HG02588 (cell line): Measurements from ENCODE around the gene DOCK10.

Experiments used
- ATAC-seq: cut with Tn5 transposase; IDR thresholded peaks from one replicate; pipeline ENCODE4 v1.9.1; 2021; ENCODE audit warnings: mild to moderate bottlenecking, moderate library complexity; ENCODE audit not compliant: unreplicated experiment

Gene DOCK10

GRCh38 chr2:224846686-224847085 lies 195.6 kb downstream of the DOCK10 start:
- ATAC-seq = no peak

- ATAC-seq = no peak
Measured at GRCh38 chr2:224846161-224846560, 196.1 kb downstream of the DOCK10 start.

GRCh38 chr2:224843141-224843540 lies 199.1 kb downstream of the DOCK10 start:
- no peak for ATAC-seq

- no peak for ATAC-seq
Measured at GRCh38 chr2:224841910-224842309, 200.4 kb downstream of the DOCK10 start.

DNA sequence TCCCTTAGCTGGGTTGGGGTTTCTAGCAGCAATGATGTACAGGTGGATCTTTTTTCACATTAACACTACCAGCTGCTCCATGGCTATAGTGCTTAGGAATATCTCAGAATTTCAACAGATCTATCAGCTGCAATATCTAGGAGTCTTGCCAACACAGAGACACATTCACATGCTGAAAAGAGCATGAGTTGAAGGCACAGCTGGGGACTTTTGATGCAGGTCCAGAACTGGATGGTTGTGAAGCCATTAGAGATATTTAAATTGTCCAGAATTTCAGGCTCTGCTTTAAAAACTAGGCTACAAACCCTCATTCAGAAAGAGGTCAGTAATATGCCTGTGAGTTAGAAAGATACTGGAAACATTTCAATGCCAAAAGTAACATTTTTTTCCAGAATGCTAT lies 203.9 kb downstream of the DOCK10 start:
- ATAC-seq = no peak

DNA sequence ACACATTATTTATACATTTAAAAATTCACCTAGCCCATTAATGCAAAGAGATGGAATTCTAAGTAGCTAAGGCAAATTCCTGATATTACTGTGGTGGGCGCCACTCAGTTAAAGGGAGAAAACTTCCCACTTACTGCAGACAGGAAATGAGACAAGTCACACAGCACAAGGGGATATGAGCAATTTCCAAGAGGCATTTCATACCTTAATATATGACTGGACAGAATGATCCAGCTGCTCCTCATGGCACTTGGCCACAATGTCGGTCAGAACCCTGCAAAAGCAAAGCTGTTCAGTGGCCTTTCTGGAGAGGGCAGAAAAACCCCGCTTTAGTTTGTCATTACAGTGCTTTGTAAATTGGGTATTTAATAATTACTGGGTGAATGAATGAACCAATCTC lies 204.7 kb downstream of the DOCK10 start:
- no peak for ATAC-seq

- no peak for ATAC-seq
Measured at GRCh38 chr2:224837066-224837465, 205.2 kb downstream of the DOCK10 start.

DNA sequence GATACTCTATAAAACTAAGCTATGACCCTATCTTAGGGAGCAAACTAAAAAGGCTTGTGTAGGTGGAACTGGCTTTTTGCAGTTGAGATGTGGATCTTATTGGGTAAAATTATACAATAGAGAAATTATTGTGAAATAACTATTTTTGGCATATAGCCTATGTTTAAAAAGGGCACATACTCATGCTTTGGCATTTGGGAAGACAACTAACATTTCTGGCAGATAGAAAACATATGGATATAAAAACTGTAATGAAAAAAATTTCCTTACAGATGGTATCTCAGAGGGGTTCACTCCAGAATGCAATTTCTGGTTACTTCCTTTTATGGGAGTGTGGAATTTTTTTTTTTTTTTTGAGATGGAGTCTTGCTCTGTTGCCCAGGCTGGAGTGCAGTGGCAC lies 206.0 kb downstream of the DOCK10 start:
- ATAC-seq = no peak

DNA sequence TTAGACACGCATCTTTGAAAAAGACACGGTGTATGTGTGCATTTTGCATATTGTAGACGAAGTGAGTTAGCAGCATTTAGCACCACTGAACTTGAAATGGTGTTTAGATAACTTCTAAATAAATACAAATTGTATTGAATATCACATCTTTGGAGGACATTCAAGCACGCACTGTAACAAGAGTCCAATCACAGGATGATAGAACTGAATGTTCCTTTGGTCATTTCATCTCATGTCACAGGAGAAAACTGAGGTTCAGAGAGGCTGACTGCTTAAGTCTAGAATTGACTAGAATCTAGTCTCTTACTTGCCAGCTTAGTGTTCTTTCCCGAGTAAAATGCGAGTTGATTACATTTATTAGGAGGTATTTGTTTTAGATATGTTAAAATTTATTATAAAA lies 206.9 kb downstream of the DOCK10 start:
- ATAC-seq = no peak

- ATAC-seq = no peak
Measured at GRCh38 chr2:224833986-224834385, 208.3 kb downstream of the DOCK10 start.

GRCh38 chr2:224832207-224832606 lies 210.1 kb downstream of the DOCK10 start:
- ATAC-seq = no peak

DNA sequence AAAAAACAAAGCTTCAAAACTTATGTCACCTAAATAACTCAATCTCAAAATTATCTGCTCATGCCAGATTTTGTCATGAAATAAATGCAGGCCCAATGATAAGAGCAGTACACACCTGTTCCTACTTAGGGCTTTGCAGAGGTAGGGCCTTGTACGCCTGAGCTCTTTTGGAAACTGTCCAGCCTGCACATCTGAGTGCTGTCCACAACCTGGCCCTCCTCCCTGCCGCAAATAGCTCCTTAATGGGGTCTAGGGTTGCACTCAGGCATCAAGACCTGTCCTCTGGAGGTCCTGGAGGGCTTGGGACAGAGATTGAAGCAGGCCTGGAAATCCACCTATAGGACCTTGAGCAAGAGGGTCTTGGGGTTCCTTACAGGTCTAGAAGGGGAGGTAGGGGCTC lies 210.7 kb downstream of the DOCK10 start:
- no peak for ATAC-seq

- no peak for ATAC-seq
Measured at GRCh38 chr2:224820283-224820991, 221.8 kb downstream of the DOCK10 start.

GRCh38 chr2:224819075-224819474 lies 223.2 kb downstream of the DOCK10 start:
- ATAC-seq = no peak

GRCh38 chr2:224817676-224818075 lies 224.6 kb downstream of the DOCK10 start:
- ATAC-seq = no peak

- ATAC-seq = no peak
Measured at GRCh38 chr2:224816816-224817215, 225.5 kb downstream of the DOCK10 start.

GRCh38 chr2:224813578-224813977 lies 228.7 kb downstream of the DOCK10 start:
- ATAC-seq = no peak

GRCh38 chr2:224807153-224807964 lies 234.9 kb downstream of the DOCK10 start:
- no peak for ATAC-seq

DNA sequence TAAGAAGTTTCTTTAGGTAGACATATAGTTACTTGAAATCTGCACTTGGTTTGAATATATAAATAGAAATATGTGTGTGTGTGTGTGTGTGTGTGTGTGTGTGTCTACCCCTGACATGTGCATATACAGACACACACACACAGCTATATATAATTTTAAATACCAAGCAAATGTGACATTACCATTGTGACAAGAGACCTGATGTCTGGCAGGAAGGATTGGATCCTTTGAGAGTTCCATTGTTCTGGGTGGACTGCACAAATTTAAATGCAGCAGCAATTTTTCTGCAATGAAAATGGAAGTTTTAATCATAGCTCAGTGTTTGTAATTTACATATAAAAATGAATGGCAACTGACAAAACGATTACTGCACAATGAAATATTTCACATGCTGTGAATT lies 238.3 kb downstream of the DOCK10 start:
- ATAC-seq = no peak

- no peak for ATAC-seq
Measured at GRCh38 chr2:224802407-224802806, 239.9 kb downstream of the DOCK10 start.

GRCh38 chr2:224801360-224801759 lies 240.9 kb downstream of the DOCK10 start:
- ATAC-seq = no peak

- ATAC-seq = no peak
Measured at GRCh38 chr2:224799691-224800090, 242.6 kb downstream of the DOCK10 start.
